A549 (cell line): ENCODE results near the gene KHDRBS2.

Experiments
- CTCF ChIP-seq: fragments of >200 bp; sonication (Bioruptor Twin); formaldehyde crosslinking; IDR thresholded peaks from 3 replicates; pipeline ENCODE4 v1.5.1; 2016
- EP300 ChIP-seq, 2 experiments: fragments of >200 bp; sonication (Bioruptor Twin); formaldehyde crosslinking; IDR thresholded peaks; 2 replicates in 1 of 2; 3 replicates in 1 of 2; pipeline ENCODE4 v1.6.1; 2016 to 2017
- JUN ChIP-seq, 2 experiments: fragments of >200 bp; sonication (Bioruptor Twin); formaldehyde crosslinking; IDR thresholded peaks; 2 replicates in 1 of 2; 3 replicates in 1 of 2; pipeline ENCODE4 v1.6.1; 2016 to 2017
- MAZ ChIP-seq: fragments of 150-350 bp; IDR thresholded peaks from 2 replicates; pipeline ENCODE4 v1.6.1; 2014; ENCODE audit warnings: antibody characterized with exemption, low read depth, low read length, borderline replicate concordance
- PBX3 ChIP-seq: IDR thresholded peaks from 2 replicates; pipeline ENCODE4 v1.6.1; 2012
- RNF2 ChIP-seq: fragments of 200-600 bp; sonication (generic); IDR thresholded peaks from 2 replicates; pipeline ENCODE4 v1.6.1; 2016; ENCODE audit warnings: low read depth, mild to moderate bottlenecking, antibody characterized with exemption, moderate library complexity, borderline replicate concordance
- SMC3 ChIP-seq: fragments of >200 bp; sonication (Bioruptor Twin); formaldehyde crosslinking; IDR thresholded peaks from 3 replicates; pipeline ENCODE4 v1.6.1; 2018; ENCODE audit warnings: inconsistent platforms
- ZFP36 ChIP-seq: fragments of 450-650 bp; IDR thresholded peaks from 2 replicates; pipeline ENCODE4 v1.6.1; 2014; ENCODE audit warnings: borderline replicate concordance; ENCODE audit not compliant: partially characterized antibody

- no peak for TF ChIP-seq JUN (IDR thresholded peaks at IDR 0.05)
- no peak for TF ChIP-seq CTCF
- no peak for TF ChIP-seq SMC3
- no peak for TF ChIP-seq RNF2
- TF ChIP-seq ZFP36: no peak
- no peak for TF ChIP-seq EP300 (IDR thresholded peaks at IDR 0.05)
- TF ChIP-seq MAZ: no peak
- no peak for TF ChIP-seq PBX3
Measured at GRCh38 chr6:62236784-62237183, 49.2 kb downstream of the KHDRBS2 start.
